Stimulated activated naive CD4-positive, alpha-beta T cell (primary cell): ENCODE data around the gene ANO9.
A peak's percentile ranks its signal among the peaks of the same experiment; 100 is the strongest.

Experiments
- DNase-seq, 6 experiments: peaks; one replicate each; lab custom pipeline; 2025; lab: John Stamatoyannopoulos, UW

Gene ANO9

GRCh38 chr11:382081-382629 lies 59.7 kb downstream of the ANO9 start:
- no peak for DNase-seq

- DNase-seq: no peak
Measured at GRCh38 chr11:381501-382072, 60.2 kb downstream of the ANO9 start.

GRCh38 chr11:380996-381395 lies 60.8 kb downstream of the ANO9 start:
- DNase-seq: no peak

- DNase-seq: no peak
Measured at GRCh38 chr11:380491-380890, 61.3 kb downstream of the ANO9 start.

GRCh38 chr11:380095-380480 lies 61.7 kb downstream of the ANO9 start:
- DNase-seq: no peak

- no peak for DNase-seq
Measured at GRCh38 chr11:379205-380094, 62.4 kb downstream of the ANO9 start.

- DNase-seq: no peak
Measured at GRCh38 chr11:377883-378500, 63.8 kb downstream of the ANO9 start.

- no peak for DNase-seq
Measured at GRCh38 chr11:377174-377865, 64.5 kb downstream of the ANO9 start.

GRCh38 chr11:376531-377173 lies 65.2 kb downstream of the ANO9 start:
- no peak for DNase-seq

- no peak for DNase-seq
Measured at GRCh38 chr11:375065-376025, 66.5 kb downstream of the ANO9 start.

- DNase-seq: no peak
Measured at GRCh38 chr11:373716-374551, 67.9 kb downstream of the ANO9 start.

GRCh38 chr11:372809-373715 lies 68.7 kb downstream of the ANO9 start:
- no peak for DNase-seq

- DNase-seq: no peak
Measured at GRCh38 chr11:371716-372590, 69.9 kb downstream of the ANO9 start.

GRCh38 chr11:371051-371450 lies 70.8 kb downstream of the ANO9 start:
- no peak for DNase-seq

- no peak for DNase-seq
Measured at GRCh38 chr11:370070-370941, 71.5 kb downstream of the ANO9 start.

- peak in 4 of 6 experiments; percentile 18 to 40 (median 32) for DNase-seq
Measured at GRCh38 chr11:369336-370018, 72.3 kb downstream of the ANO9 start, which contains the start of gene B4GALNT4. TSS of gene B4GALNT4 (plus strand) at chr11:369499. CDS start at chr11:369804, 305 bp downstream.
